HepG2 (cell line): ENCODE results near the gene TPRN. TPM values are rescaled to one million over a fixed set of nuclear protein-coding genes. Genes with fewer than 3 reads are reported as not detected.

Source experiments
- AGO1 ChIP-seq: fragments of 200-400 bp; formaldehyde crosslinking; IDR thresholded peaks from 2 replicates; pipeline ENCODE4 v1.6.1; 2017; ENCODE audit warnings: mild to moderate bottlenecking, low read depth, low read length, moderate library complexity; ENCODE audit not compliant: poor library complexity, severe bottlenecking
- ARID3A ChIP-seq: IDR thresholded peaks from 2 replicates; pipeline ENCODE4 v1.6.1; 2012; ENCODE audit warnings: low read depth, low read length, improper control_type of control experiment
- DPF2 ChIP-seq: sonication (generic); formaldehyde crosslinking; IDR thresholded peaks from 2 replicates; pipeline ENCODE4 v1.4.0; 2020; ENCODE audit warnings: mild to moderate bottlenecking, low read depth, missing genetic modification reagents, borderline replicate concordance
- ELF4 ChIP-seq: sonication (generic); formaldehyde crosslinking; IDR thresholded peaks from 2 replicates; pipeline ENCODE4 v1.5.0; 2020; ENCODE audit warnings: missing genetic modification reagents, mild to moderate bottlenecking, moderate library complexity, borderline replicate concordance
- FOXP1 ChIP-seq, 2 experiments: fragments of 450-650 bp in 1 of 2; IDR thresholded peaks; 2 replicates each; pipeline ENCODE4 v1.6.1; 2017 to 2018; ENCODE audit warnings: antibody characterized with exemption in 1 of 2
- JDP2 ChIP-seq: sonication (generic); formaldehyde crosslinking; IDR thresholded peaks from 2 replicates; pipeline ENCODE4 v1.8.1; 2022; ENCODE audit warnings: missing genetic modification reagents, borderline replicate concordance
- KLF11 ChIP-seq: IDR thresholded peaks from 2 replicates; pipeline ENCODE4 v1.6.1; 2016; ENCODE audit warnings: missing compliant biosample characterization
- PCBP2 ChIP-seq: fragments of 200-400 bp; formaldehyde crosslinking; optimal IDR thresholded peaks from 2 replicates; pipeline ENCODE3; 2018; ENCODE audit warnings: low read length, low read depth; ENCODE audit not compliant: poor library complexity, severe bottlenecking
- POLR2A ChIP-seq, 2 experiments: IDR thresholded peaks; 2 replicates each; pipeline ENCODE4 v1.6.1; 2011; ENCODE audit warnings: low read depth in 2 of 2, low read length in 2 of 2, mild to moderate bottlenecking in 1 of 2, moderate library complexity in 1 of 2; ENCODE audit not compliant: insufficient read depth in 1 of 2
- SALL2 ChIP-seq: sonication (generic); formaldehyde crosslinking; IDR thresholded peaks from 2 replicates; pipeline ENCODE4 v1.8.1; 2023; ENCODE audit warnings: mild to moderate bottlenecking, missing genetic modification reagents, inconsistent platforms
- SMYD3 ChIP-seq: sonication (generic); formaldehyde crosslinking; IDR thresholded peaks from 2 replicates; pipeline ENCODE4 v1.8.1; 2023; ENCODE audit warnings: mild to moderate bottlenecking, missing genetic modification reagents
- TCF12 ChIP-seq, 2 experiments: fragments of 450-650 bp in 1 of 2; sonication (generic) in 1 of 2; formaldehyde crosslinking in 1 of 2; IDR thresholded peaks; 2 replicates each; pipeline versions ENCODE4 v1.6.1 to v1.8.0; 2017 to 2022; ENCODE audit warnings: antibody characterized with exemption in 1 of 2, mild to moderate bottlenecking in 1 of 2, missing genetic modification reagents in 1 of 2, moderate library complexity in 1 of 2
- ZBTB1 ChIP-seq: sonication (generic); formaldehyde crosslinking; IDR thresholded peaks from 2 replicates; pipeline ENCODE4 v1.4.0; 2020; ENCODE audit warnings: missing genetic modification reagents, borderline replicate concordance
- ZBTB14 ChIP-seq: sonication (generic); formaldehyde crosslinking; IDR thresholded peaks from 2 replicates; pipeline ENCODE4 v1.4.0; 2020; ENCODE audit warnings: missing genetic modification reagents
- ZBTB8A ChIP-seq: sonication (generic); formaldehyde crosslinking; IDR thresholded peaks from 2 replicates; pipeline ENCODE4 v1.4.0; 2020; ENCODE audit warnings: mild to moderate bottlenecking, low read depth, missing genetic modification reagents, borderline replicate concordance
- ZNF280B ChIP-seq: sonication (generic); formaldehyde crosslinking; IDR thresholded peaks from 2 replicates; pipeline ENCODE4 v1.5.0; 2020; ENCODE audit warnings: missing genetic modification reagents, mild to moderate bottlenecking, borderline replicate concordance
- ZNF292 ChIP-seq: sonication (generic); formaldehyde crosslinking; IDR thresholded peaks from 2 replicates; pipeline ENCODE4 v1.8.1; 2022; ENCODE audit warnings: mild to moderate bottlenecking, low read depth, missing genetic modification reagents, borderline replicate concordance
- ZNF34 ChIP-seq: sonication (generic); formaldehyde crosslinking; IDR thresholded peaks from 2 replicates; pipeline ENCODE4 v1.4.0; 2020; ENCODE audit warnings: mild to moderate bottlenecking, missing genetic modification reagents, borderline replicate concordance
- ZNF484 ChIP-seq: sonication (generic); formaldehyde crosslinking; IDR thresholded peaks from 2 replicates; pipeline ENCODE4 v1.5.1; 2020; ENCODE audit warnings: mild to moderate bottlenecking, low read depth, missing genetic modification reagents, borderline replicate concordance
- ZNF513 ChIP-seq: sonication (generic); formaldehyde crosslinking; conservative IDR thresholded peaks from 2 replicates; pipeline ENCODE4 v1.5.0; 2020; ENCODE audit warnings: missing genetic modification reagents
- ZNF580 ChIP-seq: IDR thresholded peaks from 2 replicates; pipeline ENCODE4 v1.6.1; 2016; ENCODE audit warnings: low read depth, borderline replicate concordance
- ZNF781 ChIP-seq: sonication (generic); formaldehyde crosslinking; IDR thresholded peaks from 2 replicates; pipeline ENCODE4 v1.5.1; 2020; ENCODE audit warnings: borderline replicate concordance, mild to moderate bottlenecking, missing genetic modification reagents; ENCODE audit errors: not compliant biosample characterization
- polyA plus RNA-seq, 8 experiments: library from polyadenylated mRNA; depleted of rRNA in 3 of 8; stranded (reverse) in 7 of 8; unstranded in 1 of 8; fragments of >200 nt; fragmentation: Illumina TruSeq in 4 of 8; extraction: Trizol in 4 of 8; gene quantifications; 2 replicates each; pipeline versions ENCODE4 v1.2.1 to v1.2.3, GENCODE V29; 2011 to 2016; ENCODE audit warnings: low read depth in 4 of 8, missing spikeins in 1 of 8, mixed read lengths in 1 of 8; ENCODE audit not compliant: insufficient read depth in 1 of 8
- total RNA-seq, 5 experiments: library from RNA; depleted of rRNA; stranded (reverse); fragments of >200 nt; fragmentation: Illumina TruSeq; extraction: Trizol; gene quantifications; 2 replicates each; pipeline ENCODE4 v1.2.3, GENCODE V29; 2016; ENCODE audit warnings: low read depth in 1 of 5

The TPRN gene
- total and polyA plus RNA-seq, 2 of the 13 experiments (the other 11 are each of a cell fraction or from before 2014, with no cell fraction given) = 10.1 to 19.2 TPM

DNA sequence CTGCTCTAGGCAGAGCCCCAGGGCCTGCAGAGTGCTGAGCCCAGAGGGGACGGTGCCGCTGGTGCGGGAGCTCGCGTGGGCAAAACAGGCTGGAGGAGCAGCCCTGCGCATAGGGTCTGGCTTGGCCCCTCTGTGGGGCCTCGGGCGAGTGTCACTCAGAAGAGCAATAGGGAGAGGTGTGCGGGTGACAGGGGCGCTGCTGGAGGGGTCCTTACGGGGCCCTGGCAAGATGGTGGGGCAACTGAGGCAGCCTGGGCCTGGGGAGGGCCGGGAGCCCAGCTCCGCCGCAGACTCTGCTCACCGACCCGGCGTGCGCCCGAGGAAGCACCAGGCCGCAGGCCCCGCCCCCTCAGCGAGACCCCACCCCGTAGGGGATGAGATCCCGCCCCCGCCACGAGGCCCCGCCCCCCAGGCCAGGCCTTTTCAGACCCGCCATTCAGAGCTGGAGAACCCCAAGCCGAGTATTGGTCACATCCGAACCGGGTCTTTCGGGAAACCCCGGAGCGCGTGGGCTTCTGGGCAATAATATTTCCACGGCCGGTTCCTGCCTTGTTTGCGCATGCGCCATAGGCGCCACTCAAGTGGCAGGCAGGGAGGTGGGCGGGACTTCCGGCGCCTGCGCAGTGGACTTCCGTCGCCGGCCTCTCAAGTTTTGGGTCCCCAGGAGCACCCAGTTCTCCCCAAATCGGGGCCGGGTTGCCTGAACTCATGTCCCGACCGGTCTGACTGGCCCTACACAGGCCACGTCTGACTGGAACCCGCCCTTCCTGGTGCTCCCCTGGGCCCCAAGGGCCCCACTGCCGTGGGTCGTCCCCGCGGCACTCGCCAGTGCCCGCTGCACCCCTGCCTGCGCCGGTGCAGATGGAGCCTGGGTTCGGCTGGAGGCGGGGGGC lies 22.8 kb upstream of the TPRN start (continued):
- TF ChIP-seq AGO1 (peak; percentile 94), ZNF513 (no peak), JDP2 (no peak), DPF2 (CRISPR knock-in tag) (no peak), ZBTB1 (CRISPR knock-in tag) (no peak), POLR2A (IDR thresholded peaks at IDR 0.05; ENCODE audit: insufficient read depth in 1 of 2, low read depth in 2 of 2, low read length in 2 of 2) (peak in 1 of 2 experiments; percentile 30; a peak in 1 of 4 replicates), ZNF781 (CRISPR knock-in tag) (no peak), ZNF280B (CRISPR knock-in tag) (no peak), ZNF34 (CRISPR knock-in tag) (no peak), FOXP1 (IDR thresholded peaks at IDR 0.05) (no peak), FOXP1 (CRISPR knock-in tag; IDR thresholded peaks at IDR 0.05) (no peak), ZBTB14 (CRISPR knock-in tag) (no peak), SALL2 (CRISPR knock-in tag) (no peak), ELF4 (no peak), PCBP2 (no peak), TCF12 (IDR thresholded peaks at IDR 0.05) (no peak), TCF12 (CRISPR knock-in tag; IDR thresholded peaks at IDR 0.05) (no peak), ZBTB8A (CRISPR knock-in tag) (no peak), SMYD3 (CRISPR knock-in tag) (no peak), ZNF580 (CRISPR knock-in tag) (no peak), ZNF292 (CRISPR knock-in tag) (no peak), ARID3A (peak; percentile 15; the same call in 1 of the 2 replicates), ZNF484 (no peak), KLF11 (CRISPR knock-in tag) (no peak)
